ENCODE results near the gene SRSF1.

SRSF1 gene

DNA sequence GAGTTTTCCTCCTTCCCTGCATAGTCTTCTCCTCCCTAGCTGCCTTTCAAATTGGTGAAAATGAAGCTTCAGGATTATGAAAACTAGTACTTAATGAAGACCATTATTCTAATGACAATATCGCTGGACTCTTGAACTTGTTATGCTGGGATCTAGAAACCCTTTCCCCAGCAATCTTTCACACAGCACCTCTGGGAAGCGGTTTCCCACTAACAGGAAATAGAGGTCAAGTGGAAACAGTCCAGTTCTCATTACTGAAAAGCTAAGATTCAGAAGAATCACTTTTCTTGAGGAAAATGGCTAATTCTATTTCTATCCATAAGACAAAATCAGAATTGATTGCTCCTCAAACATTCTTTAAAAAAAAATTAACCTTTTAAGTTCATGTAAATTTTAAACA is 17.0 kb downstream of the SRSF1 start:
- WGBS (ENCODE audit: extremely low coverage, insufficient coverage, insufficient read length): no CpG with 5 or more reads among the region's 2 CpGs
- H4K12ac ChIP-seq (ENCODE audit: low read depth, low read length): no peak overlapping the region

DNA sequence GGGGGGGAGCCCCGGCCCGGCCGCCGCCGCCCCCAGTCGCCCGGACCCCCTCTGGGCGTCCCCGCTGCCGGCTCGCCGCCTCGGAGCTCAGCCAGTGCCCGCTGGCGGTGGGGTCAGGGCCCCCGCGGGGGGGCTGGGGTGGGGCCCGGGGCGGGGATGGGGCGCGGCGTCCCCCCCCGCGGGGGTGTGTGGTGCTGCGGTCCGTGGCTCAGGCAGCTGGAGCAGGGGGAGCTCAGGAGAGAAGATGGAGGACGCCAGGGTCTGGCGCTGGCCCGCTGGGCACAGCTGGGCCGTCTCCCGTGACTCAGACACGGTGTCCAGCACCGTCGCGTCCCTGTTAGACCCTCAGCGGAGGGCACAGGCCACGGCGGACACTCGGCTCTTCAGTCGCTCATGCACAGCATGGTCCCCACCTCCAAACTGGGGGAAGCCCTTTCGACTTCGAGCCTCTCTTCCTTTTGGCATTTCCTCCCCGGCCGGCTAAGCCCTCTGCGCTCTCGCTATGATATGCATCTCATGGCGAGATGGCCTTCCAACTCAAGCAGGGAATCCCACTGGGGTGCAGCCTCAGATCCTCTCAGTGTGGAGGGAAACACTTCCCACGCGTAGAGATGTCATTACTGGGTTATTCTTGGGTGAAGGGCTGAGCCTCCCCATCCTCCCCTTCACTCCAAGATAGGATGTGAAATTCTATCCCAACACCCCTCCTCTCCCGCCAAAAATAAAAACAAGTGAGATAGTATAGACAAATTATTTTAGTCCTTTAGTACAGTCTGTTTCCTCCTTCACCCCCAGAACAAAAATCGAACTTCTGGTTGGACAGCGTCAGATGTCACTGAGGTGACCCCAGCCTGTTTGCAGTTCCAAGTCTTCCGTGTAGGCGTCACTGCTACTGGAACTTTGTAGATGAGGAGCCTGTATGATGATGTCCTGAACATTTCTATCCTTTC is 18.5 kb downstream of the SRSF1 start:
- peaks cover 15% of the 10 kb centered on the region for H3K79me1 ChIP-seq (ENCODE audit: low read length)
- H3K4me2 ChIP-seq (ENCODE audit: low read length): peak overlapping the region; percentile 65
- H3K27ac ChIP-seq (ENCODE audit: low read depth, low read length): peak overlapping the region; percentile 86
- H3K4me1 ChIP-seq (ENCODE audit: control insufficient read depth in 1 of 2, insufficient read depth in 2 of 2, low read length in 2 of 2): peaks cover 3 to 6% of the 10 kb centered on the region in 2 experiments
- peak overlapping the region; percentile 82 for H3K14ac ChIP-seq (ENCODE audit: low read length)
- H2BK12ac ChIP-seq (ENCODE audit: low read length): peak overlapping the region; percentile 28
- H3K4me3 ChIP-seq (ENCODE audit: low read depth, low read length): peak overlapping the region; percentile 96
- peak overlapping the region; percentile 31 for H2AK5ac ChIP-seq (ENCODE audit: low read length)
- peaks cover 13% of the 10 kb centered on the region for H3K79me2 ChIP-seq (ENCODE audit: control insufficient read depth, insufficient read depth, low read length, poor library complexity)
- peak overlapping the region; percentile 98 for H4K12ac ChIP-seq (ENCODE audit: low read depth, low read length)
- peak overlapping the region; percentile 71 for H2BK5ac ChIP-seq (ENCODE audit: low read depth, low read length, poor library complexity)
- H3K9ac ChIP-seq (ENCODE audit: low read length): peak overlapping the region; percentile 28
- no peak overlapping the region for H3K23ac ChIP-seq (ENCODE audit: low read length)
- H3K36me3 ChIP-seq (ENCODE audit: control insufficient read depth in 1 of 2, insufficient read depth in 2 of 2, low read length in 2 of 2): no peaks in the 10 kb centered on the region
- H3K4ac ChIP-seq (ENCODE audit: low read depth, low read length): peak overlapping the region; percentile 50
- H2AFZ ChIP-seq (ENCODE audit: insufficient read depth, low read length, poor library complexity): peak overlapping the region; percentile 47
- H4K8ac ChIP-seq (ENCODE audit: low read depth, low read length): peak overlapping the region; percentile 94
- H3K27me3 ChIP-seq (ENCODE audit: insufficient read depth, low read length): no peaks in the 10 kb centered on the region
- peak; percentile 51 to 63 for DNase-seq
- no peaks in the 10 kb centered on the region for H3K9me3 ChIP-seq (ENCODE audit: insufficient read depth, low read depth, low read length)
- no CpG with 5 or more reads among the region's 54 CpGs for WGBS (ENCODE audit: extremely low coverage, insufficient coverage, insufficient read length)
- H3K18ac ChIP-seq (ENCODE audit: low read length): peak overlapping the region; percentile 96
- H2BK120ac ChIP-seq (ENCODE audit: insufficient read depth, low read length, poor library complexity): peak overlapping the region; percentile 62
- H4K91ac ChIP-seq (ENCODE audit: low read depth, low read length): peak overlapping the region; percentile 93

More for the DNA sequence above, 17.0 kb downstream of the SRSF1 start:
- Histone ChIP-seq H3K9me3 (ENCODE audit: insufficient read depth, low read depth, low read length) (no peaks in the 10 kb centered on the region), H3K36me3 (ENCODE audit: control insufficient read depth in 1 of 2, insufficient read depth in 2 of 2, low read length in 2 of 2) (no peaks in the 10 kb centered on the region), H2BK120ac (ENCODE audit: insufficient read depth, low read length, poor library complexity) (no peak overlapping the region), H3K4me3 (ENCODE audit: low read depth, low read length) (no peak overlapping the region), H3K27ac (ENCODE audit: low read depth, low read length) (no peak overlapping the region), H2AK5ac (ENCODE audit: low read length) (no peak overlapping the region), H3K14ac (ENCODE audit: low read length) (no peak overlapping the region), H2AFZ (ENCODE audit: insufficient read depth, low read length, poor library complexity) (no peak overlapping the region), H3K23ac (ENCODE audit: low read length) (no peak overlapping the region), H4K8ac (ENCODE audit: low read depth, low read length) (no peak overlapping the region), H3K18ac (ENCODE audit: low read length) (no peak overlapping the region), H3K79me1 (ENCODE audit: low read length) (peaks cover 15% of the 10 kb centered on the region), H3K4ac (ENCODE audit: low read depth, low read length) (no peak overlapping the region), H3K4me2 (ENCODE audit: low read length) (no peak overlapping the region), H2BK12ac (ENCODE audit: low read length) (no peak overlapping the region), H3K27me3 (ENCODE audit: insufficient read depth, low read length) (no peaks in the 10 kb centered on the region), H3K79me2 (ENCODE audit: control insufficient read depth, insufficient read depth, low read length, poor library complexity) (peaks cover 13% of the 10 kb centered on the region), H4K91ac (ENCODE audit: low read depth, low read length) (no peak overlapping the region), H2BK5ac (ENCODE audit: low read depth, low read length, poor library complexity) (no peak overlapping the region), H3K9ac (ENCODE audit: low read length) (no peak overlapping the region), H3K4me1 (ENCODE audit: control insufficient read depth in 1 of 2, insufficient read depth in 2 of 2, low read length in 2 of 2) (peaks cover 3 to 6% of the 10 kb centered on the region in 2 experiments)
- DNase-seq: no peak

DNA sequence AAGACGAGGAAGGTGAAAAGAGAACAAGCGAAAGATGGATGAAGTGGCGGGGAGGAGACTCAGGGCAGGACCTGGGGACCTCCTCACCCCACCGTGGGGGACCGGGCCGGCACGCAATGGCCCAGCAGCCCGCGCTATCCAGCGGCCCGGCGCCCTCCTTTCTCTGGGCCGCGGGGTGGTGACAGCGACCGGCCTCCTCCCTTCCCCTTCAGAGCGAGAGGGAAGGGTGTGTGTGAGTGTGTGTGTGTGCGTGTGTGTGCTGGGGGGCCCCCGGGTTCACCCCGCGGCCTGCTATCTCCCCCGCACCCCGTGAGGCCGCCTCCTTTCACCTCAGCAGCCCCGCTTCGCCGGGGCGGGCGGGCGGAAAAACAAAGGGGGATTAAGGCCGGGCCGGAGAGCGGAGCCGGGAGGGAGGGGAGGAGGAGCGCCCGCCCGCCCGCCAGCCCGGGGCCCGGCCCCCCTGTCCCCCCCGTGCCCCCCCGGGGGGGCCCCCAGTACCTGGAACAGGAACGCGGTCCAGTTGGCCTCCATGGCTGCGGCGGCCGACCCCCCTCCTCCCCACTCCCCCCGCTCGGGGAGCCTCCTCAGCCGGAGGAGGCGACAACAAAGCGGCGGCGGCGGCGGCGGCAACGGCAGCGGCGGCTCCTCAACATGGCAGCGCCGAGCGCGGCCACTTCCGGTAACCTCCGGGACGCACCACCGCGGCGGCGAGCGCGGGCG is 19.3 kb downstream of the SRSF1 start, which contains the start of gene VEZF1:
VEZF1 (minus strand) TSS at position 674 of the 720 bp plus-strand sequence; CDS start at position 531, 143 bp downstream.
- peak within 1 kb of the TSS; percentile 93 for H3K4ac ChIP-seq (ENCODE audit: low read depth, low read length)
- H2BK120ac ChIP-seq (ENCODE audit: insufficient read depth, low read length, poor library complexity): peak within 1 kb of the TSS; percentile 77
- no peaks in the 10 kb centered on the region for H3K27me3 ChIP-seq (ENCODE audit: insufficient read depth, low read length)
- peaks cover 15% of the 10 kb centered on the region for H3K79me1 ChIP-seq (ENCODE audit: low read length)
- DNase-seq: peak; percentile 34 to 74
- H3K36me3 ChIP-seq (ENCODE audit: control insufficient read depth in 1 of 2, insufficient read depth in 2 of 2, low read length in 2 of 2): peaks cover 3 to 5% of the 10 kb centered on the region in 2 experiments
- peak within 1 kb of the TSS; percentile 86 for H3K27ac ChIP-seq (ENCODE audit: low read depth, low read length)
- H3K18ac ChIP-seq (ENCODE audit: low read length): peak within 1 kb of the TSS; percentile 96
- peaks cover 3 to 6% of the 10 kb centered on the region in 2 experiments for H3K4me1 ChIP-seq (ENCODE audit: control insufficient read depth in 1 of 2, insufficient read depth in 2 of 2, low read length in 2 of 2)
- H3K9ac ChIP-seq (ENCODE audit: low read length): peak within 1 kb of the TSS; percentile 93
- H4K8ac ChIP-seq (ENCODE audit: low read depth, low read length): peak within 1 kb of the TSS; percentile 94
- peak within 1 kb of the TSS; percentile 98 for H4K12ac ChIP-seq (ENCODE audit: low read depth, low read length)
- H3K4me2 ChIP-seq (ENCODE audit: low read length): peak within 1 kb of the TSS; percentile 97
- peaks cover 13% of the 10 kb centered on the region for H3K79me2 ChIP-seq (ENCODE audit: control insufficient read depth, insufficient read depth, low read length, poor library complexity)
- peak within 1 kb of the TSS; percentile 98 for H3K14ac ChIP-seq (ENCODE audit: low read length)
- no peak within 1 kb of the TSS for H3K23ac ChIP-seq (ENCODE audit: low read length)
- WGBS (ENCODE audit: extremely low coverage, insufficient coverage, insufficient read length): no CpG with 5 or more reads among the region's 74 CpGs
- H2BK12ac ChIP-seq (ENCODE audit: low read length): peak within 1 kb of the TSS; percentile 51
- peak within 1 kb of the TSS; percentile 93 for H4K91ac ChIP-seq (ENCODE audit: low read depth, low read length)
- H3K4me3 ChIP-seq (ENCODE audit: low read depth, low read length): peak within 1 kb of the TSS; percentile 96
- H2AFZ ChIP-seq (ENCODE audit: insufficient read depth, low read length, poor library complexity): peak within 1 kb of the TSS; percentile 91
- peak within 1 kb of the TSS; percentile 85 for H2BK5ac ChIP-seq (ENCODE audit: low read depth, low read length, poor library complexity)
- H2AK5ac ChIP-seq (ENCODE audit: low read length): peak within 1 kb of the TSS; percentile 49
- no peaks in the 10 kb centered on the region for H3K9me3 ChIP-seq (ENCODE audit: insufficient read depth, low read depth, low read length)

GRCh38 chr17:57986841-57987580 is 20.0 kb downstream of the SRSF1 start:
- H2BK120ac ChIP-seq (ENCODE audit: insufficient read depth, low read length, poor library complexity): peak overlapping the region; percentile 77
- peak overlapping the region; percentile 71 for H3K18ac ChIP-seq (ENCODE audit: low read length)
- no CpG with 5 or more reads among the region's 38 CpGs for WGBS (ENCODE audit: extremely low coverage, insufficient coverage, insufficient read length)
- no peaks in the 10 kb centered on the region for H3K27me3 ChIP-seq (ENCODE audit: insufficient read depth, low read length)
- H2BK12ac ChIP-seq (ENCODE audit: low read length): peak overlapping the region; percentile 30
- H4K8ac ChIP-seq (ENCODE audit: low read depth, low read length): peak overlapping the region; percentile 71
- peaks cover 3 to 6% of the 10 kb centered on the region in 2 experiments for H3K4me1 ChIP-seq (ENCODE audit: control insufficient read depth in 1 of 2, insufficient read depth in 2 of 2, low read length in 2 of 2)
- peak overlapping the region; percentile 91 for H2AFZ ChIP-seq (ENCODE audit: insufficient read depth, low read length, poor library complexity)
- H4K91ac ChIP-seq (ENCODE audit: low read depth, low read length): peak overlapping the region; percentile 93
- peaks cover 6% of the 10 kb centered on the region in 2 experiments for H3K36me3 ChIP-seq (ENCODE audit: control insufficient read depth in 1 of 2, insufficient read depth in 2 of 2, low read length in 2 of 2)
- H3K4ac ChIP-seq (ENCODE audit: low read depth, low read length): peak overlapping the region; percentile 93
- peak overlapping the region; percentile 93 for H3K9ac ChIP-seq (ENCODE audit: low read length)
- no peaks in the 10 kb centered on the region for H3K9me3 ChIP-seq (ENCODE audit: insufficient read depth, low read depth, low read length)
- peaks cover 15% of the 10 kb centered on the region for H3K79me1 ChIP-seq (ENCODE audit: low read length)
- H3K4me2 ChIP-seq (ENCODE audit: low read length): peak overlapping the region; percentile 97
- H2BK5ac ChIP-seq (ENCODE audit: low read depth, low read length, poor library complexity): peak overlapping the region; percentile 55
- H3K4me3 ChIP-seq (ENCODE audit: low read depth, low read length): peak overlapping the region; percentile 96
- H4K12ac ChIP-seq (ENCODE audit: low read depth, low read length): peak overlapping the region; percentile 71
- peak; percentile 63 for DNase-seq
- peaks cover 13% of the 10 kb centered on the region for H3K79me2 ChIP-seq (ENCODE audit: control insufficient read depth, insufficient read depth, low read length, poor library complexity)
- H3K23ac ChIP-seq (ENCODE audit: low read length): no peak overlapping the region
- peak overlapping the region; percentile 98 for H3K14ac ChIP-seq (ENCODE audit: low read length)
- H2AK5ac ChIP-seq (ENCODE audit: low read length): no peak overlapping the region
- H3K27ac ChIP-seq (ENCODE audit: low read depth, low read length): peak overlapping the region; percentile 86

All from trophoblast cell (in vitro differentiated cells and primary cell).